ENCODE measurements around the gene ST6GALNAC5. TPM values are rescaled to one million over a fixed set of nuclear protein-coding genes. Genes with fewer than 3 reads are reported as not detected.

ST6GALNAC5 gene
- total RNA-seq, 1 donor from 2014 or later, result 0.26 TPM

GRCh38 chr1:77089756-77090155 lies 222.5 kb downstream of the ST6GALNAC5 start:
- no peak for DNase-seq (ENCODE audit: low read depth)
- Histone ChIP-seq H3K36me3 (ENCODE audit: control insufficient read depth, insufficient read depth, low read length) (no peaks in the 10 kb centered on the region), H3K27me3 (ENCODE audit: control insufficient read depth, insufficient read depth, low read length) (no peaks in the 10 kb centered on the region), H3K4me3 (ENCODE audit: low read depth, low read length) (no peak overlapping the region)
- FAIRE-seq, result no peak
- no peak for TF ChIP-seq CTCF (IDR thresholded peaks at IDR 0.05; ENCODE audit: insufficient read depth, low read length, severe bottlenecking)

GRCh38 chr1:77095236-77095635 lies 228.0 kb downstream of the ST6GALNAC5 start:
- H3K27me3 ChIP-seq (ENCODE audit: control insufficient read depth, insufficient read depth, low read length), result no peaks in the 10 kb centered on the region
- no peaks in the 10 kb centered on the region for H3K36me3 ChIP-seq (ENCODE audit: control insufficient read depth, insufficient read depth, low read length)
- no peak overlapping the region for H3K4me3 ChIP-seq (ENCODE audit: low read depth, low read length)
- FAIRE-seq (no peak), DNase-seq (ENCODE audit: low read depth) (no peak)
- TF ChIP-seq CTCF (IDR thresholded peaks at IDR 0.05; ENCODE audit: insufficient read depth, low read length, severe bottlenecking), result no peak

DNA sequence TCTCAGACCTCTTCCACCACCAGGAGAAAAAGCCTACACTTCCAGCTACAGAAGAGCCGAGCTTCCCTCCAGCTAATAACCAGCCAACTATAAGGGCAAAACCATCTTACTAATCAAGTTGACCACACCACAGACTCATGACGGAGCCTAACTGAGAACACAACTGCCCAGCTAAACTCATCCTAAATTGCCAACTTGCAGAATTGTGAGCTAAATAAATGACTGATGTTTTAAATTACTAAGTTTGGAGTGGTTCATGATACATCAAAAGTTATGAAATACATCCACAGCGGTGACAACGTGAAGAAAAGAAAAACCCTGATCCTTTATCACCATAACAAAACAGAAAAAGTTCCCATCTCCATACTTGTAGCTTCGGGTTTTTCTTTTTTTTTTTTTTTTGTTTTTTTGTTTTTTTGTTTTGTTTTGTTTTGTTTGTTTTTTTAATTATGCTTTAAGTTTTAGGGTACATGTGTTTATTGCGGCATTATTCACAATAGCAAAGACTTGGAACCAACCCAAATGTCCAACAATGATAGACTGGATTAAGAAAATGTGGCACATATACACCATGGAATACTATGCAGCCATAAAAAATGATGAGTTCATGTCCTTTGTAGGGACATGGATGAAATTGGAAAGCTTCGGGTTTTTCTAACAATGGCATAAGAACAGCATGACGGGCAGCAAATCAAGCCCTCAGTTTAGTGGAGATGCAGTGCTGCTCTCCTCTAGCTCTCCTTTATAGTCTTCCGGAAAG lies 229.4 kb downstream of the ST6GALNAC5 start:
- no peaks in the 10 kb centered on the region for H3K36me3 ChIP-seq (ENCODE audit: control insufficient read depth, insufficient read depth, low read length)
- DNase-seq (ENCODE audit: low read depth), result no peak
- H3K27me3 ChIP-seq (ENCODE audit: control insufficient read depth, insufficient read depth, low read length), result no peaks in the 10 kb centered on the region
- TF ChIP-seq CTCF (IDR thresholded peaks at IDR 0.05; ENCODE audit: insufficient read depth, low read length, severe bottlenecking), result no peak
- no peak overlapping the region for H3K4me3 ChIP-seq (ENCODE audit: low read depth, low read length)
- FAIRE-seq, result no peak

DNA sequence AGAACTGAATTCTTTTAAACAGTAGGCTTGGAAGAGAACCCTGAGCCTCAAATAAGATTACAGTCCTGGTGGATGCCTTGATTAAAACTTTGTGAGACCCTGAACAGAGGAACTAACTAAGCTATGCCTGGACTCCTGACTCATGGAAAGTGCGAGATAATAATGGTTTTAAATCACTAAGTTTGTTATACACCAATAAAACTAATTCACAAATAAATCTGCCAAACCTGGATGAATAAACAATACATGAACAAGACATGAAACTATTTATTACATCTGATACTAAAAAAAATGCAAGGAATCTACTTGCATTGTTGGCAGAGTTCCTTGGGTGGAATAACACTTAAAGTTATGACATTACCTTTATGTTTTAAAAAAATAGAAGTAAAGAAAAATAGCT lies 233.6 kb downstream of the ST6GALNAC5 start:
- DNase-seq (ENCODE audit: low read depth), result no peak

DNA sequence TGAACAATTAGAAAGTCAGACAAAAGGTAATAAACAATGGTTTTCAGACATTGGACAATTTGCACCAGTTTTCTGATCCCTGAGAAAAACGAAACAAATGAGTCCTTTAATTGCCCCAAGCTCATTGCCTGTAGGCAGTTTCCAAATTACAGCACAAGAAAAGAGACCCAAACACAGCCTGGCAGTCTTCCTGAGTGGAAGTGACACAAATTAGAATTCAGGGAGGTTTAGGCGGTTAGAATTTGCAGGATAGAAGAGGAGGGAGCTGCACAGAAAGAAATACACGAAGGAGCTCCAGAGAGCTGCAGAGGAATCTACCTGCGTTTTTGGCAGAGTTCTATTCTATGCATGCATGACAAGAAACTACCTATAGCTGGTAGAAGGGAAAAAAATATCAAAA lies 236.2 kb downstream of the ST6GALNAC5 start:
- H3K36me3 ChIP-seq (ENCODE audit: control insufficient read depth, insufficient read depth, low read length), result no peaks in the 10 kb centered on the region
- no peak overlapping the region for H3K4me3 ChIP-seq (ENCODE audit: low read depth, low read length)
- TF ChIP-seq CTCF (IDR thresholded peaks at IDR 0.05; ENCODE audit: insufficient read depth, low read length, severe bottlenecking), result no peak
- FAIRE-seq (no peak), DNase-seq (ENCODE audit: low read depth) (no peak)
- H3K27me3 ChIP-seq (ENCODE audit: control insufficient read depth, insufficient read depth, low read length), result no peaks in the 10 kb centered on the region

More for the DNA sequence above, 233.6 kb downstream of the ST6GALNAC5 start:
- TF ChIP-seq CTCF (IDR thresholded peaks at IDR 0.05; ENCODE audit: insufficient read depth, low read length, severe bottlenecking), result no peak
- Histone ChIP-seq H3K36me3 (ENCODE audit: control insufficient read depth, insufficient read depth, low read length) (no peaks in the 10 kb centered on the region), H3K27me3 (ENCODE audit: control insufficient read depth, insufficient read depth, low read length) (no peaks in the 10 kb centered on the region), H3K4me3 (ENCODE audit: low read depth, low read length) (no peak overlapping the region)
- FAIRE-seq, result no peak

- FAIRE-seq, result no peak
- DNase-seq (ENCODE audit: low read depth), result no peak
- Histone ChIP-seq H3K36me3 (ENCODE audit: control insufficient read depth, insufficient read depth, low read length) (no peaks in the 10 kb centered on the region), H3K27me3 (ENCODE audit: control insufficient read depth, insufficient read depth, low read length) (no peaks in the 10 kb centered on the region), H3K4me3 (ENCODE audit: low read depth, low read length) (no peak overlapping the region)
- no peak for TF ChIP-seq CTCF (IDR thresholded peaks at IDR 0.05; ENCODE audit: insufficient read depth, low read length, severe bottlenecking)
Measured at GRCh38 chr1:77104672-77105071, 237.4 kb downstream of the ST6GALNAC5 start.
